SK-N-SH (cell line): ENCODE measurements around the gene SMIM30. TPM values are rescaled to one million over a fixed set of nuclear protein-coding genes. Genes with fewer than 3 reads are reported as not detected.

ENCODE experiments used
- CTCF ChIA-PET: fragments of 300-600, 350-600 bp; formaldehyde crosslinking; extraction: SDS; loops from one replicate; lab custom pipeline; 2021; lab: Yijun Ruan, JAX
- POLR2A ChIA-PET: fragments of 350-600 bp; sonication (Branson Sonifier 250); formaldehyde crosslinking; extraction: SDS; loops from one replicate; lab custom pipeline; 2020; ENCODE audit warnings: antibody characterized with exemption, inconsistent platforms; lab: Yijun Ruan, JAX
- DNase-seq: peaks from one replicate; pipeline ENCODE4 v3.0.0; 2012
- H2AFZ ChIP-seq: fragments of 200-600 bp; sonication (generic); 2 replicates; pipeline ENCODE4 v1.8.1; 2016; ENCODE audit warnings: antibody characterized with exemption, mild to moderate bottlenecking, low read depth
- H3F3A ChIP-seq: fragments of 200-600 bp; sonication (generic); replicated peaks from 2 replicates; pipeline ENCODE3; 2016; ENCODE audit warnings: antibody characterized with exemption, mild to moderate bottlenecking; ENCODE audit not compliant: insufficient read depth
- H3K27ac ChIP-seq, 2 experiments: fragments of 200-500 bp in 1 of 2; fragments of 200-600 bp in 1 of 2; sonication (Bioruptor generic) in 1 of 2; sonication (generic), shearing (Covaris generic) in 1 of 2; 2 replicates each; pipeline versions ENCODE4 v1.5.1 to v1.6.1; 2014 to 2016; ENCODE audit warnings: low read depth in 2 of 2, inconsistent platforms in 1 of 2, low read length in 1 of 2, mild to moderate bottlenecking in 1 of 2, mixed read lengths in 1 of 2
- H3K27me3 ChIP-seq: fragments of 200-600 bp; sonication (generic), shearing (Covaris generic); 2 replicates; pipeline ENCODE4 v1.6.1; 2016; ENCODE audit warnings: mixed run types; ENCODE audit not compliant: insufficient read depth
- H3K36me3 ChIP-seq, 2 experiments: fragments of 200-500 bp in 1 of 2; fragments of 200-600 bp in 1 of 2; sonication (Bioruptor generic) in 1 of 2; sonication (generic) in 1 of 2; replicated peaks in 1 of 2; 2 replicates each; pipeline versions ENCODE3 to v1.5.1; 2014 to 2016; ENCODE audit warnings: low read length in 1 of 2, mild to moderate bottlenecking in 1 of 2; ENCODE audit not compliant: insufficient read depth in 2 of 2, control insufficient read depth in 1 of 2
- H3K4me1 ChIP-seq, 2 experiments: fragments of 200-500 bp in 1 of 2; fragments of 200-600 bp in 1 of 2; sonication (Bioruptor generic) in 1 of 2; sonication (generic), shearing (Covaris generic) in 1 of 2; 2 replicates each; pipeline versions ENCODE4 v1.5.1 to v1.6.1; 2014 to 2016; ENCODE audit warnings: low read depth in 1 of 2, low read length in 1 of 2, mixed run types in 1 of 2; ENCODE audit not compliant: insufficient read depth in 2 of 2, control insufficient read depth in 1 of 2
- H3K4me2 ChIP-seq: fragments of 200-600 bp; sonication (generic), shearing (Covaris generic); 2 replicates; pipeline ENCODE4 v1.6.1; 2017; ENCODE audit warnings: mixed run types
- H3K4me3 ChIP-seq, 2 experiments: fragments of 200-500 bp in 1 of 2; fragments of 200-600 bp in 1 of 2; sonication (Bioruptor generic) in 1 of 2; sonication (generic), shearing (Covaris generic) in 1 of 2; 2 replicates each; pipeline versions ENCODE4 v1.5.1 to v1.8.1; 2014 to 2016; ENCODE audit warnings: low read depth in 2 of 2, inconsistent platforms in 1 of 2, low read length in 1 of 2, mild to moderate bottlenecking in 1 of 2, mixed read lengths in 1 of 2, moderate library complexity in 1 of 2
- H3K79me2 ChIP-seq: fragments of 200-600 bp; sonication (generic); 2 replicates; pipeline ENCODE4 v1.8.1; 2017; ENCODE audit warnings: mild to moderate bottlenecking; ENCODE audit not compliant: insufficient read depth
- H3K9ac ChIP-seq: fragments of 200-600 bp; sonication (generic); 2 replicates; pipeline ENCODE4 v1.6.1; 2017; ENCODE audit warnings: mixed run types
- H3K9me2 ChIP-seq: fragments of 200-600 bp; sonication (generic); 2 replicates; pipeline ENCODE4 v1.6.1; 2017; ENCODE audit warnings: mixed run types
- H3K9me3 ChIP-seq: fragments of 200-600 bp; sonication (generic); 2 replicates; pipeline ENCODE4 v1.6.1; 2017; ENCODE audit warnings: mixed run types, mild to moderate bottlenecking, moderate library complexity
- H4K20me1 ChIP-seq: fragments of 200-600 bp; sonication (generic); 2 replicates; pipeline ENCODE4 v1.6.1; 2017; ENCODE audit warnings: mild to moderate bottlenecking, mixed run types; ENCODE audit not compliant: insufficient read depth
- CHD2 ChIP-seq: fragments of 150-350 bp; IDR thresholded peaks from 2 replicates; pipeline ENCODE4 v1.6.1; 2018; ENCODE audit warnings: low read length; ENCODE audit not compliant: partially characterized antibody
- FOSL2 ChIP-seq: IDR thresholded peaks from 2 replicates; pipeline ENCODE4 v1.4.0; 2012; ENCODE audit warnings: low read depth, mild to moderate bottlenecking, moderate library complexity, borderline replicate concordance
- FOXJ3 ChIP-seq: sonication (generic); formaldehyde crosslinking; IDR thresholded peaks from 2 replicates; pipeline ENCODE4 v1.5.1; 2020; ENCODE audit warnings: mild to moderate bottlenecking, missing genetic modification reagents
- GABPA ChIP-seq: IDR thresholded peaks from 2 replicates; pipeline ENCODE4 v1.4.0; 2012; ENCODE audit warnings: low read depth, mild to moderate bottlenecking
- IRF3 ChIP-seq: fragments of 150-350 bp; IDR thresholded peaks from 2 replicates; pipeline ENCODE4 v1.6.1; 2016; ENCODE audit warnings: mild to moderate bottlenecking, low read depth, low read length
- JUND ChIP-seq: IDR thresholded peaks from 2 replicates; pipeline ENCODE4 v1.4.0; 2012
- MAX ChIP-seq: IDR thresholded peaks from 2 replicates; pipeline ENCODE4 v1.4.0; 2012; ENCODE audit warnings: low read depth
- MXI1 ChIP-seq: IDR thresholded peaks from 2 replicates; pipeline ENCODE4 v1.6.1; 2012; ENCODE audit warnings: mild to moderate bottlenecking, low read depth, low read length, improper control_type of control experiment
- POLR2AphosphoS5 ChIP-seq: IDR thresholded peaks from 2 replicates; pipeline ENCODE4 v1.6.1; 2012; ENCODE audit warnings: low read depth, low read length
- RAD21 ChIP-seq: IDR thresholded peaks from 2 replicates; pipeline ENCODE4 v1.6.1; 2012; ENCODE audit warnings: mild to moderate bottlenecking, low read length
- RCOR1 ChIP-seq: fragments of 150-350 bp; IDR thresholded peaks from 2 replicates; pipeline ENCODE4 v1.6.1; 2017; ENCODE audit warnings: antibody characterized with exemption, low read length
- SMC3 ChIP-seq: IDR thresholded peaks from 2 replicates; pipeline ENCODE4 v1.6.1; 2012; ENCODE audit warnings: low read depth, low read length, improper control_type of control experiment
- WGBS: methylation state at CpG from one replicate; pipeline ENCODE4 v1.1.6; 2017; ENCODE audit warnings: low lambda C conversion rate; 5-methylcytosine and 5-hydroxymethylcytosine counted together
- polyA plus RNA-seq, 3 experiments: library from polyadenylated mRNA; depleted of rRNA; stranded (reverse); fragments of >200 nt; gene quantifications; 2 replicates each; pipeline ENCODE4 v1.2.3, GENCODE V29; 2012
- TF ChIP-seq, protein P1 (sequence below): IDR thresholded peaks from 2 replicates; pipeline ENCODE4; 2012
- TF ChIP-seq, protein P2 (sequence below): IDR thresholded peaks from 2 replicates; pipeline ENCODE4 v1.4.0; 2012; ENCODE audit warnings: low read depth, borderline replicate concordance

The SMIM30 gene
- polyA plus RNA-seq, 1 of the 3 experiments (the other 2 are of a cell fraction), result 46.5 TPM

- H3K36me3 ChIP-seq, result no peaks in the 10 kb centered on the region
- no peak for DNase-seq
- no peak overlapping the region for H3K4me3 ChIP-seq
- no peak overlapping the region for H2AFZ ChIP-seq
- no peak overlapping the region for H3K27ac ChIP-seq
- H3F3A ChIP-seq, result no peaks in the 10 kb centered on the region
- H3K4me1 ChIP-seq, result no peaks in the 10 kb centered on the region
- WGBS, result 86% methylated on average over 2 of the region's 2 CpGs
- H4K20me1 ChIP-seq, result no peaks in the 10 kb centered on the region
- POLR2A ChIA-PET, result no interaction called here
- TF ChIP-seq MAX, result no peak
- no peak for TF ChIP-seq RCOR1
- TF ChIP-seq POLR2AphosphoS5, result no peak
- no peak for TF ChIP-seq MXI1
- no peak for TF ChIP-seq SMC3
- no peak for TF ChIP-seq FOSL2
- TF ChIP-seq RAD21, result no peak
- no peak for TF ChIP-seq GABPA
- TF ChIP-seq, protein P1, sequence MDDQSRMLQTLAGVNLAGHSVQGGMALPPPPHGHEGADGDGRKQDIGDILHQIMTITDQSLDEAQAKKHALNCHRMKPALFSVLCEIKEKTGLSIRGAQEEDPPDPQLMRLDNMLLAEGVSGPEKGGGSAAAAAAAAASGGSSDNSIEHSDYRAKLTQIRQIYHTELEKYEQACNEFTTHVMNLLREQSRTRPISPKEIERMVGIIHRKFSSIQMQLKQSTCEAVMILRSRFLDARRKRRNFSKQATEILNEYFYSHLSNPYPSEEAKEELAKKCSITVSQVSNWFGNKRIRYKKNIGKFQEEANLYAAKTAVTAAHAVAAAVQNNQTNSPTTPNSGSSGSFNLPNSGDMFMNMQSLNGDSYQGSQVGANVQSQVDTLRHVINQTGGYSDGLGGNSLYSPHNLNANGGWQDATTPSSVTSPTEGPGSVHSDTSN, result no peak
- TF ChIP-seq IRF3, result no peak
- TF ChIP-seq CHD2, result no peak
- TF ChIP-seq, protein P2, sequence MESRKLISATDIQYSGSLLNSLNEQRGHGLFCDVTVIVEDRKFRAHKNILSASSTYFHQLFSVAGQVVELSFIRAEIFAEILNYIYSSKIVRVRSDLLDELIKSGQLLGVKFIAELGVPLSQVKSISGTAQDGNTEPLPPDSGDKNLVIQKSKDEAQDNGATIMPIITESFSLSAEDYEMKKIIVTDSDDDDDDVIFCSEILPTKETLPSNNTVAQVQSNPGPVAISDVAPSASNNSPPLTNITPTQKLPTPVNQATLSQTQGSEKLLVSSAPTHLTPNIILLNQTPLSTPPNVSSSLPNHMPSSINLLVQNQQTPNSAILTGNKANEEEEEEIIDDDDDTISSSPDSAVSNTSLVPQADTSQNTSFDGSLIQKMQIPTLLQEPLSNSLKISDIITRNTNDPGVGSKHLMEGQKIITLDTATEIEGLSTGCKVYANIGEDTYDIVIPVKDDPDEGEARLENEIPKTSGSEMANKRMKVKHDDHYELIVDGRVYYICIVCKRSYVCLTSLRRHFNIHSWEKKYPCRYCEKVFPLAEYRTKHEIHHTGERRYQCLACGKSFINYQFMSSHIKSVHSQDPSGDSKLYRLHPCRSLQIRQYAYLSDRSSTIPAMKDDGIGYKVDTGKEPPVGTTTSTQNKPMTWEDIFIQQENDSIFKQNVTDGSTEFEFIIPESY, result no peak
- no peak for TF ChIP-seq JUND
- no peak for TF ChIP-seq FOXJ3 (CRISPR knock-in tag)
- TF ChIP-seq, all 33 proteins: peak for 0
- CTCF ChIA-PET, result interaction anchor here (1.1 to 6.5 kb wide), 10 partner anchors 11 to 263 kb away, joined by 3 to 85 read pairs (median 20); no protein-coding TSS in a partner anchor
- H3K9ac ChIP-seq, result no peak overlapping the region
- H3K27me3 ChIP-seq, result no peaks in the 10 kb centered on the region
- H3K79me2 ChIP-seq, result no peaks in the 10 kb centered on the region
- no peaks in the 10 kb centered on the region for H3K9me2 ChIP-seq
- no peak overlapping the region for H3K4me2 ChIP-seq
- no peaks in the 10 kb centered on the region for H3K9me3 ChIP-seq
Measured at GRCh38 chr7:113161050-113161449, 42.7 kb upstream of the SMIM30 start.
